HepG2 (cell line): Measurements from ENCODE around the gene HRCT1. TPM values are rescaled to one million over a fixed set of nuclear protein-coding genes. Genes with fewer than 3 reads are reported as not detected.

Source experiments
- ATAC-seq: fragments of 200-7000 bp; cut with Tn5 transposase; 3 replicates; pipeline ENCODE4 v1.9.1; 2020; ENCODE audit warnings: mild to moderate bottlenecking, moderate library complexity
- BruUV-seq: library from RNA; stranded (reverse); fragments of 400-500 nt; replicated peaks from 2 replicates; lab custom pipeline; 2021; lab: Mats Ljungman, UMichigan
- CTCF ChIA-PET: fragments of 300-600 bp; formaldehyde crosslinking; extraction: SDS; loops from one replicate; lab custom pipeline; 2021; ENCODE audit warnings: low total read pairs, inconsistent platforms, low intra/inter-chr PET ratio; lab: Yijun Ruan, JAX
- POLR2A ChIA-PET: fragments of 350-600 bp; sonication (Branson Sonifier 250); formaldehyde crosslinking; loops from one replicate; lab custom pipeline; 2020; ENCODE audit warnings: antibody characterized with exemption, inconsistent platforms; lab: Yijun Ruan, JAX
- DNase-seq: peaks from one replicate; pipeline ENCODE4 v3.0.0-alpha.2; 2015; ENCODE audit warnings: low spot score
- FAIRE-seq: peaks from 3 replicates; lab custom pipeline; 2011; peaks lifted over from hg19 to GRCh38; lab: Jason Lieb, UNC
- H2AFZ ChIP-seq: one replicate; pipeline ENCODE4 v1.6.1; 2011; ENCODE audit warnings: low read length, inconsistent platforms
- H3K27ac ChIP-seq: fragments of 300-600 bp; 3 replicates; pipeline ENCODE4 v1.8.0; 2011; ENCODE audit warnings: mixed run types, mild to moderate bottlenecking, mixed read lengths, low read length, inconsistent platforms; ENCODE audit not compliant: insufficient read depth; ENCODE audit errors: extremely low read length
- H3K27me3 ChIP-seq, 2 experiments: fragments of 200-600 bp in 1 of 2; 2 replicates in 1 of 2; 3 replicates in 1 of 2; pipeline versions ENCODE4 v1.6.0 to v1.8.0; 2011; ENCODE audit warnings: low read length in 2 of 2, mild to moderate bottlenecking in 2 of 2, moderate library complexity in 2 of 2, inconsistent platforms in 1 of 2; ENCODE audit not compliant: insufficient read depth in 2 of 2, control insufficient read depth in 1 of 2
- H3K36me3 ChIP-seq, 2 experiments: fragments of 200-600 bp in 1 of 2; replicated peaks in 1 of 2; 2 replicates in 1 of 2; 3 replicates in 1 of 2; pipeline versions ENCODE4 v1.5.1 to v1.8.0; 2011; ENCODE audit warnings: low read length in 2 of 2, inconsistent platforms in 1 of 2; ENCODE audit not compliant: insufficient read depth in 2 of 2, control insufficient read depth in 1 of 2
- H3K4me1 ChIP-seq: 2 replicates; pipeline ENCODE4 v1.5.1; 2012; ENCODE audit warnings: low read length, inconsistent platforms; ENCODE audit not compliant: insufficient read depth
- H3K4me2 ChIP-seq: 2 replicates; pipeline ENCODE4 v1.6.0; 2011; ENCODE audit warnings: low read depth, low read length, inconsistent platforms
- H3K4me3 ChIP-seq, 3 experiments: fragments of 200-600 bp in 1 of 3; sonication (generic), shearing (Covaris generic) in 1 of 3; replicated peaks in 1 of 3; 2 replicates each; pipeline ENCODE4 v1.5.1; 2011 to 2016; ENCODE audit warnings: low read length in 3 of 3, inconsistent platforms in 2 of 3, low read depth in 2 of 3, mild to moderate bottlenecking in 2 of 3, control low read depth in 1 of 3, mixed read lengths in 1 of 3; ENCODE audit not compliant: insufficient read depth in 1 of 3
- H3K79me2 ChIP-seq: one replicate; pipeline ENCODE4 v1.6.1; 2011; ENCODE audit warnings: low read length, inconsistent platforms; ENCODE audit not compliant: insufficient read depth
- H3K9ac ChIP-seq: 2 replicates; pipeline ENCODE4 v1.6.0; 2011; ENCODE audit warnings: mild to moderate bottlenecking, low read depth, low read length, inconsistent platforms; ENCODE audit not compliant: insufficient read depth
- H3K9me3 ChIP-seq: 2 replicates; pipeline ENCODE4 v1.5.1; 2012; ENCODE audit warnings: mild to moderate bottlenecking, low read length
- H4K20me1 ChIP-seq: 2 replicates; pipeline ENCODE4 v1.6.0; 2011; ENCODE audit warnings: inconsistent platforms, mild to moderate bottlenecking, low read length, moderate library complexity; ENCODE audit not compliant: insufficient read depth
- BCL6 ChIP-seq: IDR thresholded peaks from 2 replicates; pipeline ENCODE4 v1.6.1; 2016; ENCODE audit warnings: missing genetic modification reagents, missing compliant biosample characterization
- CREBL2 ChIP-seq: sonication (generic); formaldehyde crosslinking; IDR thresholded peaks from 2 replicates; pipeline ENCODE4 v1.8.1; 2023; ENCODE audit warnings: missing genetic modification reagents, mild to moderate bottlenecking, borderline replicate concordance
- HNF4A ChIP-seq: sonication (generic); formaldehyde crosslinking; IDR thresholded peaks from 2 replicates; pipeline ENCODE4 v1.4.0; 2020; ENCODE audit warnings: missing genetic modification reagents
- ZNF761 ChIP-seq: sonication (generic); formaldehyde crosslinking; conservative IDR thresholded peaks from 2 replicates; pipeline ENCODE4 v1.4.0; 2020; ENCODE audit warnings: mild to moderate bottlenecking, missing genetic modification reagents
- WGBS: methylation state at CpG from one replicate; pipeline ENCODE4 v1.1.6; 2017; ENCODE audit warnings: low lambda C conversion rate; 5-methylcytosine and 5-hydroxymethylcytosine counted together
- in situ Hi-C: cut with HindIII; loops from 2 replicates; pipeline ENCODE4 v1.10.0; 2017; ENCODE audit warnings: low pct_unique_long_range_greater_than_20kb; ENCODE audit not compliant: extremely low pct_ligation_motif_present
- intact Hi-C: fragments of 100-400 bp; cut with micrococcal nuclease; formaldehyde crosslinking; loops from one replicate; pipeline ENCODE4 v1.10.0; 2022; ENCODE audit not compliant: unreplicated experiment
- polyA plus RNA-seq, 8 experiments: library from polyadenylated mRNA; depleted of rRNA in 3 of 8; stranded (reverse) in 7 of 8; unstranded in 1 of 8; fragments of >200 nt; fragmentation: Illumina TruSeq in 4 of 8; extraction: Trizol in 4 of 8; gene quantifications; 2 replicates each; pipeline versions ENCODE4 v1.2.1 to v1.2.3, GENCODE V29; 2011 to 2016; ENCODE audit warnings: low read depth in 4 of 8, missing spikeins in 1 of 8, mixed read lengths in 1 of 8; ENCODE audit not compliant: insufficient read depth in 1 of 8
- total RNA-seq, 5 experiments: library from RNA; depleted of rRNA; stranded (reverse); fragments of >200 nt; fragmentation: Illumina TruSeq; extraction: Trizol; gene quantifications; 2 replicates each; pipeline ENCODE4 v1.2.3, GENCODE V29; 2016; ENCODE audit warnings: low read depth in 1 of 5

The HRCT1 gene
- total and polyA plus RNA-seq, 2 of the 13 experiments (the other 11 are each of a cell fraction or from before 2014, with no cell fraction given), result 0.13 TPM; not detected in 1

GRCh38 chr9:35928591-35929452 is 22.8 kb downstream of the HRCT1 start:
- CTCF ChIA-PET, result no interaction called here
- no peak overlapping the region for H3K4me2 ChIP-seq
- H3K27me3 ChIP-seq, result no peaks in the 10 kb centered on the region
- no peak overlapping the region for H3K4me3 ChIP-seq
- H3K9ac ChIP-seq, result no peak overlapping the region
- no peaks in the 10 kb centered on the region for H3K9me3 ChIP-seq
- no peak for DNase-seq
- in situ Hi-C loops, result no loop called here
- H3K36me3 ChIP-seq, result no peaks in the 10 kb centered on the region
- no TSS peak for BruUV-seq
- no peak for ATAC-seq
- H4K20me1 ChIP-seq, result no peaks in the 10 kb centered on the region
- H3K4me1 ChIP-seq, result peaks cover 8% of the 10 kb centered on the region
- no peak for FAIRE-seq
- POLR2A ChIA-PET, result no interaction called here
- intact Hi-C loops, result loop anchor here (2.0 kb wide), 1 partner anchor 14 kb away; no protein-coding TSS in a partner anchor
- no peak overlapping the region for H3K27ac ChIP-seq
- TF ChIP-seq HNF4A (0 out of 2 replicates have a peak, but pooled peaks have one; percentile 18), BCL6 (peak; percentile 30; the same call in 1 of the 2 replicates), ZNF761 (CRISPR knock-in tag) (no peak)
- TF ChIP-seq, all 625 proteins: peak for 2
- no peak overlapping the region for H2AFZ ChIP-seq
- H3K79me2 ChIP-seq, result no peaks in the 10 kb centered on the region
- 57% methylated on average over 7 of the region's 9 CpGs for WGBS

DNA sequence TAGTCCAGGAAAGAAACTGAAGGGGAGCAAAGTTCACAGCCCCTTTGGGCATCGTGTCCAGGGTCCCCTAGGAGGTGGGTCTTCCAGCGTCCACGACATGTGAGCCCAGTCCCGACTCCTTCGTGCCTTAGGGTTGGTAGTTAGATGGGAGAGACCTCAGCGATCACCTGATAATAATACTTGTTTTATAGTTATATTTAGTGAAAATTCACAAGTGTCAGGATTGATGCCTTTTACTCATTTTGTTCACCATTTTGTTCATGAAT is 23.4 kb downstream of the HRCT1 start:
- in situ Hi-C loops, result no loop called here
- Histone ChIP-seq H3K9me3 (no peaks in the 10 kb centered on the region), H3K27ac (no peak overlapping the region), H3K27me3 (no peaks in the 10 kb centered on the region), H3K79me2 (no peaks in the 10 kb centered on the region), H3K36me3 (no peaks in the 10 kb centered on the region), H3K9ac (no peak overlapping the region), H4K20me1 (no peaks in the 10 kb centered on the region), H3K4me1 (peaks cover 7% of the 10 kb centered on the region), H3K4me3 (no peak overlapping the region), H3K4me2 (no peak overlapping the region), H2AFZ (no peak overlapping the region)
- DNase-seq (no peak), ATAC-seq (no peak), FAIRE-seq (no peak)
- POLR2A ChIA-PET, result no interaction called here
- BruUV-seq, result no TSS peak
- WGBS, result 43% methylated on average over 5 of the region's 6 CpGs
- intact Hi-C loops, result loop anchor here (2.0 kb wide), 1 partner anchor 15 kb away; no protein-coding TSS in a partner anchor
- TF ChIP-seq CREBL2, result no peak
- CTCF ChIA-PET, result no interaction called here
